Activated CD4-positive, alpha-beta memory T cell treated with anti-CD3 and anti-CD28 coated beads for 36 hours (primary cell): Measurements from ENCODE around the gene MARK4. TPM values are rescaled to one million over a fixed set of nuclear protein-coding genes. Genes with fewer than 3 reads are reported as not detected.

Experiments
- CTCF ChIA-PET: fragments of 350-600 bp; sonication (Branson Sonifier 250); formaldehyde crosslinking; loops from one replicate; lab custom pipeline; 2021; ENCODE audit warnings: antibody characterized with exemption, inconsistent platforms; lab: Charles Lee
- POLR2A ChIA-PET: fragments of 350-600 bp; sonication (Branson Sonifier 250); formaldehyde crosslinking; loops from one replicate; lab custom pipeline; 2021; ENCODE audit warnings: antibody characterized with exemption; lab: Charles Lee
- DNase-seq: peaks from one replicate; pipeline ENCODE4 v3.0.0-alpha.2; 2020
- H3K27ac Mint-ChIP-seq: one replicate; pipeline ENCODE4 v1.8.0; 2021; ENCODE audit warnings: mixed read lengths
- H3K27me3 Mint-ChIP-seq: one replicate; pipeline ENCODE4 v1.8.0; 2021; ENCODE audit warnings: mixed read lengths
- H3K36me3 Mint-ChIP-seq: one replicate; pipeline ENCODE4 v1.8.0; 2021; ENCODE audit warnings: mixed read lengths
- H3K4me1 Mint-ChIP-seq: one replicate; pipeline ENCODE4 v1.8.0; 2021; ENCODE audit warnings: low read depth, mixed read lengths
- H3K4me3 Mint-ChIP-seq: one replicate; pipeline ENCODE4 v1.8.0; 2021; ENCODE audit warnings: mild to moderate bottlenecking, mixed read lengths
- H3K9me3 Mint-ChIP-seq: one replicate; pipeline ENCODE4 v1.8.0; 2021; ENCODE audit warnings: mixed read lengths
- intact Hi-C: fragments of 100-400 bp; cut with micrococcal nuclease; formaldehyde crosslinking; loops from one replicate; pipeline ENCODE4 v1.15.1; 2023
- total RNA-seq, 2 experiments: library from RNA; stranded (reverse); gene quantifications; one replicate each; pipeline ENCODE4 v1.2.3, GENCODE V29; 2021

The MARK4 gene
- total RNA-seq, 2 experiments from 2014 or later, result 20.3 to 21.6 TPM

DNA sequence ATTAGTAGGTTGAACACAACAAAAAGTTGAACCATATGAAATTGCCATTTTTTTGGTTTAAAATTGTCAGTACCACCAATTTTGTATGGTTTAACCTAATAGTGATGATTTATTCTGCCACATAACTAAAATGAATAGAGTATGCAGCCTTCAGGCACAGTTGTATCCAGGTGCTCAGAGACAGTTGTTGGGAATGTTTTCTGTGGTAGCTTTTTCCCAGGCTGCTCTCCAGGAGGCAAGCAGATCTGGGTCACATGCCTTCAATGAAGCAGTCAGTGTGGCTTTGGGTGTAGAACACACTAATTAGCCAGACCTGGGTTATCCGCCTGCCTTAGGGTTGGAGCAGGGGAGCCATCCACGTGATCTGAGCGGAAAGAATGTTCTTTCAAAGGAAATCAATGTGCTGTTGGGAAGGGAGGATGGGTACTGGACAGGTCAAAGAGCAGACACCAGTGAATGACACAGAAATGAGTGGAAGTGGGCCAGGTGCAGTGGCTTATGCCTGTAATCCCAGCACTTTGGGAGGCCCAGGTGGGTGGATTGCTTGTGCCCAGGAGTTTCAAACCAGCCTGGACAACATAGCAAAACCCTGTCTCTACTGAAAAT, 28.6 kb downstream of the MARK4 start:
- intact Hi-C loops, result no loop called here
- DNase-seq, result no peak
- Mint-ChIP-seq H3K9me3 (no peaks in the 10 kb centered on the region), H3K36me3 (peaks cover 17% of the 10 kb centered on the region), H3K4me3 (no peak overlapping the region), H3K27me3 (no peaks in the 10 kb centered on the region), H3K4me1 (no peaks in the 10 kb centered on the region), H3K27ac (no peak overlapping the region)
- ChIA-PET CTCF (no interaction called here), POLR2A (no interaction called here)

DNA sequence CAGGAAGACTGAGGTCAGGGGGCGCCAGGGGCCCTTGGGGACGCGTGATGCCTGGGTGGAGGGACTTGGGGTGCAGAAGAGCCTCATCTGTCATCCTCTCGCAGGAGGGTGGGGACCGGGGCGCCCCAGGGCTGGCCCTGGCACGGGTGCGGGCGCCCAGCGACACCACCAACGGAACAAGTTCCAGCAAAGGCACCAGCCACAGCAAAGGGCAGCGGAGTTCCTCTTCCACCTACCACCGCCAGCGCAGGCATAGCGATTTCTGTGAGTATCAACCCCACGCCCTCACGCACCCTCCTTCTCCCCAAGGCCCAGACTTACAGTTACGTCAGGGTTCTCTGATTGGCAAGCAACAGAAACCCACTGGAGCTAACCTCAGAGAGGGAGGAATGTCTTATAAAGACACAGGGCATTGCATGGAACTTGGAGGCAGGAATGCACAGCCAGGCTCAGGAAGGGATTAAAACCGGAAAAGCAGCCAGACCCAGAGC, 29.4 kb downstream of the MARK4 start:
- Mint-ChIP-seq H3K36me3 (peaks cover 20% of the 10 kb centered on the region), H3K4me1 (no peaks in the 10 kb centered on the region), H3K9me3 (no peaks in the 10 kb centered on the region), H3K4me3 (no peak overlapping the region), H3K27ac (no peak overlapping the region), H3K27me3 (no peaks in the 10 kb centered on the region)
- POLR2A ChIA-PET, result no interaction called here
- no peak for DNase-seq
- intact Hi-C loops, result no loop called here
- CTCF ChIA-PET, result no interaction called here

DNA sequence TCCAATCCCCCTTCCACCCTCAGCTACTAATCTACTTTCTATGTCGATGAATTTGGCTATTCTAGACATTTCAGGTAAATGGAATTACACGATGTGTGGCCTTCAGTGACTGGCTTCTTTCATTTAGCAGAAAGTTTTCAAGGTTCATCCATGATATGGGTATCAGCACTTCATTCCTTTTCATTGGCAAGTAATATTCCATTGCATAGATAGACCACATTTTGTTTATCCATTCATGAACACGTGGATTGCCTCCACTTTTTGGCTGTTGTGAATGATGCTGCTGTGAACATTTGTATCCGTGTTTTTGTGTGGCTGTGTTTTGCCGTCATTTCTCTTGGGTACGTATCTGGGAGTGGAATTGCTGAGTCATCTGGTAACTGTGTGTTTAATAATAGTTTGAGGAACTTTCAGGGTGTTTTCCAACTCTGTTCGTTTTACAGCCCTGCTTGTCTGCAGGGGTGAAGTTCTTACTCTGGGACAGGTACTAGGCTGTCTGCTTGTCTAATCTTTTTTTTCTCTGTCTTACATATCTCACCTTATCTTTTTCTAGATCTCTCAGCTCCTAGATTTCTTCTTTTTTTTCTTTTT, 32.5 kb downstream of the MARK4 start:
- POLR2A ChIA-PET, result no interaction called here
- CTCF ChIA-PET, result no interaction called here
- Mint-ChIP-seq H3K4me1 (no peaks in the 10 kb centered on the region), H3K27me3 (no peaks in the 10 kb centered on the region), H3K9me3 (no peaks in the 10 kb centered on the region), H3K36me3 (peaks cover 27% of the 10 kb centered on the region), H3K27ac (no peak overlapping the region), H3K4me3 (no peak overlapping the region)
- intact Hi-C loops, result no loop called here
- no peak for DNase-seq

DNA sequence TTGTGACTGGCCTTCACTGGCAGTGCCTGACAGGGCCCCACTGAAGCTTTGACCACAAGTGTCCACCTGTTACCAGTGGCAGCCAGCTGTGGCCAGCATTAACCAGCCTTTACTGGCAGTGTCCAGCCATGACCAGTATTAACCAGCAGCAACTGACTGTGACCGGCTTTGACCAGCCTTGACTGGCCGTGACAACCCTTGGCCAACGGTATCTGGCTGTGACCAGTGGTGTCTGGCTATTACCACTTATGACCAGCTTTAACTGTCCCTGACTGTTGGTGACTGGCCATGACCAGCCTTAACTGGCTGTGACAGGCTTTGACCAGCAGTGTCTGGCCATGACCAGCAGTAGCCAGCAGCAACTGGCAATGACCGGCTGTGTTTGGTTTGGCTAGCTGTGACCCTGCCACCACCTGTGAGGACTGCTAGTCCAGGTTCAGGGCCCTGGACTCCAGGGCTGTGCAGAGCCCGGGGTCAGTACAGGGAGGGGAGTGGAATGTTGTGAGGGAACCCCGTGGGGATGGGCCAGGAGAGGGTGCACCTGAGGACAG, 39.4 kb downstream of the MARK4 start:
- intact Hi-C loops, result no loop called here
- Mint-ChIP-seq H3K27me3 (no peaks in the 10 kb centered on the region), H3K36me3 (peaks cover 35% of the 10 kb centered on the region), H3K9me3 (peaks cover 4% of the 10 kb centered on the region), H3K4me1 (peaks cover 9% of the 10 kb centered on the region), H3K4me3 (no peak overlapping the region), H3K27ac (no peak overlapping the region)
- CTCF ChIA-PET, result no interaction called here
- POLR2A ChIA-PET, result no interaction called here
- no peak for DNase-seq

DNA sequence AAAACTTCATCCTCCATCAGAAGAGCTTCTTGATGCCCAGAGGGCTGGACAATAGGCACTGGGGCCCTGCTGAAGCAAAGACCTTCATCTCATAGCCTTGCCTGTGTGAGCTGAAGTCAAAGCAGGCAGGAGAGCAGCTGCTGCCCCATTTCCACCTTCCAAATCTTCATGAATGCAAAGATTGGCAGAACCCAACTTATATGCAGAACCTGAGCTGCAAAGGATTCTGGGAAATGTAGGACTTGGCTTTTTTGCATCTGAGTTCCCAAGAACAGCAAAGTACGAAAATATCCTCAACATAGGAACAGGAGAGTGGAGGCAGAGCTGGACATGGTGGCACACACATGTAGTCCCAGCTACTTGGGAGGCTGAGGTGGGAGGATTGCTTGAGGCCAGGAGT, 40.8 kb downstream of the MARK4 start:
- Mint-ChIP-seq H3K9me3 (peaks cover 4% of the 10 kb centered on the region), H3K27ac (no peak overlapping the region), H3K36me3 (peaks cover 33% of the 10 kb centered on the region), H3K4me1 (peaks cover 9% of the 10 kb centered on the region), H3K27me3 (no peaks in the 10 kb centered on the region), H3K4me3 (no peak overlapping the region)
- no peak for DNase-seq
- POLR2A ChIA-PET, result no interaction called here
- intact Hi-C loops, result no loop called here
- CTCF ChIA-PET, result no interaction called here

DNA sequence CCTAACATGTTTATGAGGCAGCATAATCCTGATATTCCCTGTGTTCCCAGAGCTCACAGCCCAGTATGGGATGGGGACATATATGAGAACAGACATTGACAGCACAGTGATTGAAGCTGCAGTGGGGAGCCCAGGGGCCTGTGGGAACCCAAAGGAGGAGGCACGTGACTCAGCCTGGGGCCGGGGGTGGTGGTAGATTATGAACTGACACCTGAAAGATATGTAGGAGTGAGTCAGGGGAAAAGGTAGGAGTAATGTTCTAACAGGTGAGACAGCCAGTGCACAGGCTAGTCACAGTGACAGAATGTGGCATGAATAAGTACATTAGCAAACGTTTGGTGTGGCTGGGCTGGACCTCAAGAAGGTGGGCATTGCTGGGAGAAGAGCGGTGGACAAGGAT, 42.6 kb downstream of the MARK4 start:
- intact Hi-C loops, result no loop called here
- ChIA-PET POLR2A (no interaction called here), CTCF (no interaction called here)
- H3K4me3 Mint-ChIP-seq, result no peak overlapping the region
- peaks cover 4% of the 10 kb centered on the region for H3K9me3 Mint-ChIP-seq
- H3K36me3 Mint-ChIP-seq, result peaks cover 29% of the 10 kb centered on the region
- peak; percentile 50 for DNase-seq
- peaks cover 9% of the 10 kb centered on the region for H3K4me1 Mint-ChIP-seq
- no peak overlapping the region for H3K27ac Mint-ChIP-seq
- no peaks in the 10 kb centered on the region for H3K27me3 Mint-ChIP-seq

DNA sequence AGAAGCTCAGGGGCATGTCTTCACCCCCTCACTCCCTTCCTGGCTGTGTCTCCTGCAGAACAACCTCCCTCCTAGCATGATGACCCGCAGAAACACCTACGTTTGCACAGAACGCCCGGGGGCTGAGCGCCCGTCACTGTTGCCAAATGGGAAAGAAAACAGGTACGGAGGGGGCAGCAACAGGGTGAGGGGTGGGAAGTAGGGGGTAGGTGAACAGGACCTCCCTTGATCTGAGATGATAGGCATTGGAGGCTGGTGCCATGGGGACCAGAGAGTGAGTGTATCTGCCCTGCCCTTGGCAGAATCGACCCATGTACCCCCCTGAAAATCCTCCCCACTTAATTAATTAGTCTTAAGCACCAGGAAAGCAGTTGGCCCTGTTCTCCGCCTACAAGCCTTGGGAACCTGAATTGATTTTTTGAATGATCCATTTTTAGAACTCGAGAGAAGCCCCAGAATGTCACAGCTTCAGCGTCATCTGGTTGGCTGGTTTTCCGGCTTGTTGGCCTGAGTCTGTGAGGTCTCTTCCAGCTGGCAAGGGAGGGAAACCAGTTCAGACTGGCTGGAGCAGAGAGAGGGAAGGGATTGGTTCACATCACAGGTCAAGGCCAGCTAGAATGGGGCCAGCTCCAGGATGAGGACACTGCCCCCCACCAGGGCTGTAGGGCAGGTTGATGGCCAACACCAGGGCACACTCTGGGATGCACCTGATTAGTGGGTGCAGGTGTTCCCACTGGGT, 43.4 kb downstream of the MARK4 start:
- Mint-ChIP-seq H3K27ac (no peak overlapping the region), H3K36me3 (peaks cover 31% of the 10 kb centered on the region), H3K27me3 (no peaks in the 10 kb centered on the region), H3K4me3 (no peak overlapping the region), H3K4me1 (peaks cover 9% of the 10 kb centered on the region), H3K9me3 (peaks cover 4% of the 10 kb centered on the region)
- intact Hi-C loops, result no loop called here
- DNase-seq, result no peak
- POLR2A ChIA-PET, result no interaction called here
- CTCF ChIA-PET, result no interaction called here

DNA sequence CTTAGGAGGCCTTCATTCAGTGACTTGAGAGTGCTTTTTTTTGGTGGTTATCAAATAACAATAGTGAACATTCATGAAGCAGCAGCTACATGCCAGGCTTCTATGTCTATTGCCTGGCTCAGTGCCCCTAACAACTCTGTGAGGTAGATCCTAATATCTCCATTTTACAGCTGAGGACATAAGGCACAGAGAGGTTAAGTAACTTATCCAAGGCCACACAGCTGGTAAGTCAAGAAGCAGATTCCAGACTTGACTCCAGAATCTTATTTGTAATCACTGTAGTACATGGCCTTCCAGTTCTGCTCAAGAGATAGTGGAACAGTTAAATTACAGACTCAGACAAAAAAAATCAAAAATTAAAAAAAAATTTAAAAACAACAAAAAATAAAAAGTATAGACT, 44.8 kb downstream of the MARK4 start:
- no peaks in the 10 kb centered on the region for H3K27me3 Mint-ChIP-seq
- peaks cover 9% of the 10 kb centered on the region for H3K4me1 Mint-ChIP-seq
- POLR2A ChIA-PET, result no interaction called here
- peaks cover 4% of the 10 kb centered on the region for H3K9me3 Mint-ChIP-seq
- H3K36me3 Mint-ChIP-seq, result peaks cover 33% of the 10 kb centered on the region
- intact Hi-C loops, result no loop called here
- no peak overlapping the region for H3K4me3 Mint-ChIP-seq
- no peak for DNase-seq
- CTCF ChIA-PET, result no interaction called here
- no peak overlapping the region for H3K27ac Mint-ChIP-seq

DNA sequence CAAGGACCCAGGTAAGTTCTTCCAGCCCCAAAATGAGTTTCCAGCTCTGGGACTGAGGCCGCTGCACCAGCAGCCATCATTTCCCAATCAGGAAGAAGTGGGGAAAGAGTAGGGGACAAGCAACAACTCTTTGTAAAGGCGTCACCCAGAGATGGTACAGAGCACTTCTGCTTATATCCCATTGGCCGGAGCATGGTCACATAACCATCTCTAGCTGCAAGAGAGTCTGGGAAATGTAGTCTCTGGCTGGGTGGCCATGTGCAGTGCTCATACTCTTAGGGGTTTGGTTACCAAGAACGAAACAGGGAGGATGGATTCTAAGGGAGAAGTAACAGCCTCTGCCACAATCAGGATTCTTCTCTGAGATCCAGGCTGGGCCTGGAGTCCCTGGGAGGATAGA, 45.3 kb downstream of the MARK4 start:
- no peak for DNase-seq
- no peaks in the 10 kb centered on the region for H3K27me3 Mint-ChIP-seq
- H3K27ac Mint-ChIP-seq, result no peak overlapping the region
- peaks cover 9% of the 10 kb centered on the region for H3K4me1 Mint-ChIP-seq
- no peak overlapping the region for H3K4me3 Mint-ChIP-seq
- peaks cover 31% of the 10 kb centered on the region for H3K36me3 Mint-ChIP-seq
- CTCF ChIA-PET, result no interaction called here
- POLR2A ChIA-PET, result no interaction called here
- intact Hi-C loops, result no loop called here
- H3K9me3 Mint-ChIP-seq, result peaks cover 4% of the 10 kb centered on the region

DNA sequence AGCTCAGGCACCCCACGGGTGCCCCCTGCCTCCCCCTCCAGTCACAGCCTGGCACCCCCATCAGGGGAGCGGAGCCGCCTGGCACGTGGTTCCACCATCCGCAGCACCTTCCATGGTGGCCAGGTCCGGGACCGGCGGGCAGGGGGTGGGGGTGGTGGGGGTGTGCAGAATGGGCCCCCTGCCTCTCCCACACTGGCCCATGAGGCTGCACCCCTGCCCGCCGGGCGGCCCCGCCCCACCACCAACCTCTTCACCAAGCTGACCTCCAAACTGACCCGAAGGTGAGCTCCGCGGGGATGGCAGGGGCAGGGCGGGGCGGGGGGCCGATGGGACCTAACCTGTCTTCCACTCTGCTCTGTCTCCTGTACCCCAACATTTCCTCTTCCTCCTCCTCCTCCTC, 46.6 kb downstream of the MARK4 start:
- Mint-ChIP-seq H3K9me3 (peaks cover under 1% of the 10 kb centered on the region), H3K27ac (no peak overlapping the region), H3K27me3 (no peaks in the 10 kb centered on the region), H3K36me3 (peaks cover 20% of the 10 kb centered on the region), H3K4me3 (no peak overlapping the region), H3K4me1 (peaks cover 9% of the 10 kb centered on the region)
- ChIA-PET CTCF (no interaction called here), POLR2A (no interaction called here)
- DNase-seq, result no peak
- intact Hi-C loops, result no loop called here

DNA sequence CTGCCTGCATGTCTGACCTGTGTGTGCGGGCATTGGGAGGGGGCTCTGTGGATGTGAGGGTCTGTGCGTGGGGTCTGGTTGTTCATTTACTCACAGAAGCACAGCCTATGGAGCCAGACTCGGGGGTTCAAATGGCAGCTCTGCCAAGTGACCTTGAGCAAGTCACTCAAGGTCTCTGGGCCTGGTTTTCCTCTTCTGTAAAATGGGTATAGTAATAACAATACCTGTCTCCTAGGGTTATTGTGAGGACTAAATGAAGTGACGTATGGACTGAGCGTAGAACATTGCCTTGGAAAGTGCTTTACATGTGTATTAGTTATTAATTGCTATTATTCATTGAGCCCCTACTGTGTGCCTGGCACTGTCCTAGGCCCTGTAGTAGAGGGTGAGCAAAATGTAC, 47.2 kb downstream of the MARK4 start:
- intact Hi-C loops, result no loop called here
- Mint-ChIP-seq H3K36me3 (peaks cover 20% of the 10 kb centered on the region), H3K4me3 (no peak overlapping the region), H3K9me3 (no peaks in the 10 kb centered on the region), H3K27ac (no peak overlapping the region), H3K4me1 (peaks cover 9% of the 10 kb centered on the region), H3K27me3 (no peaks in the 10 kb centered on the region)
- POLR2A ChIA-PET, result no interaction called here
- no peak for DNase-seq
- CTCF ChIA-PET, result no interaction called here

DNA sequence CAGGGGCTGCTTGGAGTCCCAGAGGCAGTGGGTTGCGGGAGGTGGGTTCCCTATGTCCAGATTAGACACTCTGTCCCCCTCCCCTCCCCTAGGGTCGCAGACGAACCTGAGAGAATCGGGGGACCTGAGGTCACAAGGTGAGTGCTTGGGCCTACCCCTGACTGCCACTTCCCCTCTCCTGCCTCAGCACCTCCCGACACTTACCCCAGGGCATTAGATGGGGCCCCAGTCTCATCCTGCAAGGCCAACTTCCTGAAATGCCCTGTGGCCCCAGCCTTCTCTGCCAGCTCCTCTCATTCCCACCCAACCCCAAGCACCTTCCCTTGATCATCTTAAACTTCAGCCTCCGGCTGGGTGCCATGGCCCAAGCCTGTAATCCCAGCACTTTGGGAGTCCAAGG, 48.6 kb downstream of the MARK4 start:
- peaks cover 12% of the 10 kb centered on the region for H3K36me3 Mint-ChIP-seq
- no peak overlapping the region for H3K27ac Mint-ChIP-seq
- no peaks in the 10 kb centered on the region for H3K27me3 Mint-ChIP-seq
- intact Hi-C loops, result no loop called here
- ChIA-PET POLR2A (interaction anchor here (0.7 kb wide), 1 partner anchor 386 kb away, joined by 6 read pairs; no protein-coding TSS in a partner anchor), CTCF (no interaction called here)
- H3K4me1 Mint-ChIP-seq, result no peaks in the 10 kb centered on the region
- no peak overlapping the region for H3K4me3 Mint-ChIP-seq
- H3K9me3 Mint-ChIP-seq, result no peaks in the 10 kb centered on the region
- DNase-seq, result no peak
